IgD-negative memory B cell (primary cell): ENCODE data around the gene UGT1A10. TPM values are rescaled to one million over a fixed set of nuclear protein-coding genes. Genes with fewer than 3 reads are reported as not detected.

Experiments used
- H3K27ac Mint-ChIP-seq, 3 donors: one replicate each; pipeline ENCODE4 v1.8.0; 2020 to 2022; ENCODE audit warnings: mild to moderate bottlenecking in 3 of 3, mixed read lengths in 3 of 3, moderate library complexity in 1 of 3
- H3K27me3 Mint-ChIP-seq: one replicate; pipeline ENCODE4 v1.8.0; 2021; ENCODE audit warnings: mixed read lengths
- H3K36me3 Mint-ChIP-seq: one replicate; pipeline ENCODE4 v1.8.0; 2020; ENCODE audit warnings: mild to moderate bottlenecking, mixed read lengths
- H3K4me1 Mint-ChIP-seq, 3 donors: one replicate each; pipeline ENCODE4 v1.8.0; 2020 to 2022; ENCODE audit warnings: mixed read lengths in 3 of 3, mild to moderate bottlenecking in 1 of 3
- H3K4me3 Mint-ChIP-seq, 4 donors: one replicate each; pipeline ENCODE4 v1.8.0; 2020 to 2022; ENCODE audit warnings: mild to moderate bottlenecking in 4 of 4, mixed read lengths in 4 of 4, moderate library complexity in 3 of 4
- H3K9me3 Mint-ChIP-seq, 3 donors: one replicate each; pipeline ENCODE4 v1.8.0; 2020 to 2021; ENCODE audit warnings: mixed read lengths in 3 of 3, mild to moderate bottlenecking in 1 of 3
- polyA plus RNA-seq: library from polyadenylated mRNA; unstranded; fragments of 300-500 nt; fragmentation: Illumina TruSeq; gene quantifications from one replicate; pipeline ENCODE4 v1.2.3, GENCODE V29; 2021

UGT1A10 gene
- polyA plus RNA-seq, 1 donor from 2014 or later = not detected

- Mint-ChIP-seq H3K9me3 (no peaks in the 10 kb centered on the region), H3K27me3 (peaks cover 11% of the 10 kb centered on the region), H3K27ac (no peak overlapping the region), H3K4me1 (no peaks in the 10 kb centered on the region), H3K4me3 (no peak overlapping the region), H3K36me3 (no peaks in the 10 kb centered on the region)
These were observed 165.3 kb downstream of the UGT1A10 start for GRCh38 chr2:233801357-233802131.

- Mint-ChIP-seq H3K4me1 (no peaks in the 10 kb centered on the region), H3K9me3 (no peaks in the 10 kb centered on the region), H3K36me3 (no peaks in the 10 kb centered on the region), H3K27me3 (peaks cover 11% of the 10 kb centered on the region), H3K27ac (peak overlapping the region in 1 of 3 donors; percentile 20), H3K4me3 (no peak overlapping the region)
These were observed 166.0 kb downstream of the UGT1A10 start for GRCh38 chr2:233802132-233802815.

- H3K27ac Mint-ChIP-seq = no peak overlapping the region
- H3K9me3 Mint-ChIP-seq = no peaks in the 10 kb centered on the region
- no peaks in the 10 kb centered on the region for H3K4me1 Mint-ChIP-seq
- H3K27me3 Mint-ChIP-seq = peaks cover 17% of the 10 kb centered on the region
- no peak overlapping the region for H3K4me3 Mint-ChIP-seq
- no peaks in the 10 kb centered on the region for H3K36me3 Mint-ChIP-seq
These were observed 167.2 kb downstream of the UGT1A10 start for GRCh38 chr2:233803292-233803911.

- Mint-ChIP-seq H3K4me3 (no peak overlapping the region), H3K4me1 (no peaks in the 10 kb centered on the region), H3K9me3 (no peaks in the 10 kb centered on the region), H3K36me3 (no peaks in the 10 kb centered on the region), H3K27me3 (peaks cover 20% of the 10 kb centered on the region), H3K27ac (no peak overlapping the region)
These were observed 167.7 kb downstream of the UGT1A10 start for GRCh38 chr2:233803994-233804393.

- Mint-ChIP-seq H3K27ac (no peak overlapping the region), H3K4me1 (no peaks in the 10 kb centered on the region), H3K4me3 (no peak overlapping the region), H3K9me3 (peaks cover 0 to 2% (median 0%) of the 10 kb centered on the region in 3 donors), H3K27me3 (peaks cover 24% of the 10 kb centered on the region), H3K36me3 (no peaks in the 10 kb centered on the region)
These were observed 171.1 kb downstream of the UGT1A10 start for GRCh38 chr2:233807215-233807865.

GRCh38 chr2:233807966-233808935 is 172.0 kb downstream of the UGT1A10 start:
- H3K9me3 Mint-ChIP-seq = peaks cover 0 to 2% (median 0%) of the 10 kb centered on the region in 3 donors
- H3K27ac Mint-ChIP-seq = no peak overlapping the region
- no peak overlapping the region for H3K4me3 Mint-ChIP-seq
- no peaks in the 10 kb centered on the region for H3K4me1 Mint-ChIP-seq
- H3K36me3 Mint-ChIP-seq = no peaks in the 10 kb centered on the region
- H3K27me3 Mint-ChIP-seq = peaks cover 24% of the 10 kb centered on the region

- no peak overlapping the region for H3K27ac Mint-ChIP-seq
- no peaks in the 10 kb centered on the region for H3K4me1 Mint-ChIP-seq
- H3K9me3 Mint-ChIP-seq = peaks cover 0 to 4% (median 0%) of the 10 kb centered on the region in 3 donors
- peaks cover 1% of the 10 kb centered on the region for H3K36me3 Mint-ChIP-seq
- H3K27me3 Mint-ChIP-seq = peaks cover 17% of the 10 kb centered on the region
- H3K4me3 Mint-ChIP-seq = no peak overlapping the region
These were observed 174.1 kb downstream of the UGT1A10 start for GRCh38 chr2:233810385-233810784.

GRCh38 chr2:233811087-233811486 is 174.8 kb downstream of the UGT1A10 start:
- H3K9me3 Mint-ChIP-seq = peaks cover 0 to 4% (median 0%) of the 10 kb centered on the region in 3 donors
- H3K4me1 Mint-ChIP-seq = no peaks in the 10 kb centered on the region
- H3K27me3 Mint-ChIP-seq = peaks cover 18% of the 10 kb centered on the region
- peaks cover 1% of the 10 kb centered on the region for H3K36me3 Mint-ChIP-seq
- peak overlapping the region in 1 of 3 donors; percentile 35 for H3K27ac Mint-ChIP-seq
- H3K4me3 Mint-ChIP-seq = no peak overlapping the region

- H3K27me3 Mint-ChIP-seq = peaks cover 23% of the 10 kb centered on the region
These were observed 175.5 kb downstream of the UGT1A10 start for GRCh38 chr2:233811732-233812131.

GRCh38 chr2:233813236-233814055 is 177.2 kb downstream of the UGT1A10 start:
- peaks cover 21% of the 10 kb centered on the region for H3K27me3 Mint-ChIP-seq
- H3K27ac Mint-ChIP-seq = no peak overlapping the region
- peaks cover 0 to 4% (median 0%) of the 10 kb centered on the region in 3 donors for H3K9me3 Mint-ChIP-seq
- H3K36me3 Mint-ChIP-seq = peaks cover 1% of the 10 kb centered on the region
- peak overlapping the region in 1 of 4 donors; percentile 63 for H3K4me3 Mint-ChIP-seq
- no peaks in the 10 kb centered on the region for H3K4me1 Mint-ChIP-seq

More at GRCh38 chr2:233811732-233812131, 175.5 kb downstream of the UGT1A10 start:
- Mint-ChIP-seq H3K9me3 (peaks cover 0 to 4% (median 0%) of the 10 kb centered on the region in 3 donors), H3K4me3 (no peak overlapping the region), H3K36me3 (peaks cover 1% of the 10 kb centered on the region), H3K27ac (peak overlapping the region in 1 of 3 donors; percentile 35), H3K4me1 (no peaks in the 10 kb centered on the region)

- H3K27me3 Mint-ChIP-seq = peaks cover 18% of the 10 kb centered on the region
- H3K36me3 Mint-ChIP-seq = peaks cover 1% of the 10 kb centered on the region
- H3K27ac Mint-ChIP-seq = no peak overlapping the region
- H3K4me1 Mint-ChIP-seq = no peaks in the 10 kb centered on the region
- peak overlapping the region in 1 of 4 donors; percentile 63 for H3K4me3 Mint-ChIP-seq
- peaks cover 0 to 4% (median 0%) of the 10 kb centered on the region in 3 donors for H3K9me3 Mint-ChIP-seq
These were observed 178.0 kb downstream of the UGT1A10 start for GRCh38 chr2:233814056-233814835.

- peaks cover 14% of the 10 kb centered on the region for H3K27me3 Mint-ChIP-seq
- H3K4me3 Mint-ChIP-seq = no peak overlapping the region
- H3K27ac Mint-ChIP-seq = no peak overlapping the region
- peaks cover 1% of the 10 kb centered on the region for H3K36me3 Mint-ChIP-seq
- no peaks in the 10 kb centered on the region for H3K4me1 Mint-ChIP-seq
- peaks cover 0 to 4% (median 0%) of the 10 kb centered on the region in 3 donors for H3K9me3 Mint-ChIP-seq
These were observed 179.6 kb downstream of the UGT1A10 start for GRCh38 chr2:233815861-233816260.

GRCh38 chr2:233816334-233816733 is 180.1 kb downstream of the UGT1A10 start:
- Mint-ChIP-seq H3K27me3 (peaks cover 14% of the 10 kb centered on the region), H3K27ac (no peak overlapping the region), H3K4me1 (no peaks in the 10 kb centered on the region), H3K4me3 (no peak overlapping the region), H3K36me3 (peaks cover 1% of the 10 kb centered on the region), H3K9me3 (peaks cover 0 to 4% (median 0%) of the 10 kb centered on the region in 3 donors)
